ENCODE measurements around the gene C1QTNF9B.
"Not testable (repeated sequence)": the region's sequence is repeated elsewhere in the genome, so short reads cannot be mapped to it uniquely, and the experiment has no call there.

DNA sequence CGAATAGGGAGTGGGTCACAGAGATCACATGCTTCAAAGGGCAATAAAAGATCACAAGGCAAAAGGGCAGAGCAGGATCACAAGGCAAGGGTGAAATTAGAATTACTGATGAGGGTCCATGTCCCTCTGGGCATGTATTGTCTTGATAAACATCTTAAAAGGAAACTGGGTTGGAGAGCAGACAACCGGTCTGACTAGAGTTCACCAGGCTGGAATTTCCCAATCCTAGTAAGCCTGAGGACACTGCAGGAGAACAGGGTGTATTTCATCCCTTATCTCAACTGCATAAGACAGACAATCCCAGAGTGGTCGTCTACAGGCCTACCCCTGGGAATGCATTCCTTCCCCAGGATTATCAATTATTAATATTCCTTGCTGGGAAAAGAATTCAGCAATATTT is 42.4 kb upstream of the C1QTNF9B start:
- not testable (repeated sequence) for TF ChIP-seq CEBPB (IDR thresholded peaks at IDR 0.05); TP53 (CRISPR knock-in tag; IDR thresholded peaks at IDR 0.05); JUNB (IDR thresholded peaks at IDR 0.05); POLR2A (IDR thresholded peaks at IDR 0.05; ENCODE audit: low read length)
- TF ChIP-seq, protein P1, sequence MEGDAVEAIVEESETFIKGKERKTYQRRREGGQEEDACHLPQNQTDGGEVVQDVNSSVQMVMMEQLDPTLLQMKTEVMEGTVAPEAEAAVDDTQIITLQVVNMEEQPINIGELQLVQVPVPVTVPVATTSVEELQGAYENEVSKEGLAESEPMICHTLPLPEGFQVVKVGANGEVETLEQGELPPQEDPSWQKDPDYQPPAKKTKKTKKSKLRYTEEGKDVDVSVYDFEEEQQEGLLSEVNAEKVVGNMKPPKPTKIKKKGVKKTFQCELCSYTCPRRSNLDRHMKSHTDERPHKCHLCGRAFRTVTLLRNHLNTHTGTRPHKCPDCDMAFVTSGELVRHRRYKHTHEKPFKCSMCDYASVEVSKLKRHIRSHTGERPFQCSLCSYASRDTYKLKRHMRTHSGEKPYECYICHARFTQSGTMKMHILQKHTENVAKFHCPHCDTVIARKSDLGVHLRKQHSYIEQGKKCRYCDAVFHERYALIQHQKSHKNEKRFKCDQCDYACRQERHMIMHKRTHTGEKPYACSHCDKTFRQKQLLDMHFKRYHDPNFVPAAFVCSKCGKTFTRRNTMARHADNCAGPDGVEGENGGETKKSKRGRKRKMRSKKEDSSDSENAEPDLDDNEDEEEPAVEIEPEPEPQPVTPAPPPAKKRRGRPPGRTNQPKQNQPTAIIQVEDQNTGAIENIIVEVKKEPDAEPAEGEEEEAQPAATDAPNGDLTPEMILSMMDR (IDR thresholded peaks at IDR 0.05), result not testable (repeated sequence)

Measured in A549 (cell line).